Activated B cell treated with CpG ODN at 0.5 μM for 24 hours (primary cell): ENCODE results near the gene FBXO39. TPM values are rescaled to one million over a fixed set of nuclear protein-coding genes. Genes with fewer than 3 reads are reported as not detected.
"Not testable (repeated sequence)": the region's sequence is repeated elsewhere in the genome, so short reads cannot be mapped to it uniquely, and the experiment has no call there.

Experiments used
- ATAC-seq: fragments of 200-7000 bp; cut with Tn5 transposase; one replicate; pipeline ENCODE4 v1.10.0; 2021; ENCODE audit warnings: low read depth, mild to moderate bottlenecking, moderate library complexity
- CTCF ChIA-PET: fragments of 350-600 bp; sonication (Branson Sonifier 250); formaldehyde crosslinking; loops from one replicate; lab custom pipeline; 2021; ENCODE audit warnings: antibody characterized with exemption; lab: Charles Lee
- POLR2A ChIA-PET: fragments of 350-600 bp; sonication (Branson Sonifier 250); formaldehyde crosslinking; loops from one replicate; lab custom pipeline; 2021; ENCODE audit warnings: antibody characterized with exemption; lab: Charles Lee
- DNase-seq: peaks from one replicate; pipeline ENCODE4 v3.0.0; 2022
- H3K27ac Mint-ChIP-seq: one replicate; pipeline ENCODE4 v1.8.0; 2020; ENCODE audit warnings: mixed read lengths
- H3K27me3 Mint-ChIP-seq: one replicate; pipeline ENCODE4 v1.8.0; 2021; ENCODE audit warnings: mixed read lengths
- H3K36me3 Mint-ChIP-seq: one replicate; pipeline ENCODE4 v1.8.0; 2021; ENCODE audit warnings: low read depth, mixed read lengths
- H3K4me1 Mint-ChIP-seq: one replicate; pipeline ENCODE4 v1.8.0; 2021; ENCODE audit warnings: mixed read lengths
- H3K4me3 Mint-ChIP-seq: one replicate; pipeline ENCODE4 v1.8.0; 2020; ENCODE audit warnings: mild to moderate bottlenecking, mixed read lengths
- H3K9me3 Mint-ChIP-seq: one replicate; pipeline ENCODE4 v1.8.0; 2020; ENCODE audit warnings: mixed read lengths
- CTCF ChIP-seq: fragments of 200-600 bp; IDR thresholded peaks from one replicate; pipeline ENCODE4 v1.8.0; 2022; ENCODE audit warnings: antibody characterized with exemption, mild to moderate bottlenecking
- intact Hi-C: fragments of 100-400 bp; cut with micrococcal nuclease; formaldehyde crosslinking; loops from one replicate; pipeline ENCODE4 v1.15.1; 2024
- total RNA-seq: library from RNA; stranded (reverse); gene quantifications from 2 replicates; pipeline ENCODE4 v1.2.3, GENCODE V29; 2022

Gene FBXO39
- total RNA-seq, 1 donor from 2014 or later = 0.22 TPM

DNA sequence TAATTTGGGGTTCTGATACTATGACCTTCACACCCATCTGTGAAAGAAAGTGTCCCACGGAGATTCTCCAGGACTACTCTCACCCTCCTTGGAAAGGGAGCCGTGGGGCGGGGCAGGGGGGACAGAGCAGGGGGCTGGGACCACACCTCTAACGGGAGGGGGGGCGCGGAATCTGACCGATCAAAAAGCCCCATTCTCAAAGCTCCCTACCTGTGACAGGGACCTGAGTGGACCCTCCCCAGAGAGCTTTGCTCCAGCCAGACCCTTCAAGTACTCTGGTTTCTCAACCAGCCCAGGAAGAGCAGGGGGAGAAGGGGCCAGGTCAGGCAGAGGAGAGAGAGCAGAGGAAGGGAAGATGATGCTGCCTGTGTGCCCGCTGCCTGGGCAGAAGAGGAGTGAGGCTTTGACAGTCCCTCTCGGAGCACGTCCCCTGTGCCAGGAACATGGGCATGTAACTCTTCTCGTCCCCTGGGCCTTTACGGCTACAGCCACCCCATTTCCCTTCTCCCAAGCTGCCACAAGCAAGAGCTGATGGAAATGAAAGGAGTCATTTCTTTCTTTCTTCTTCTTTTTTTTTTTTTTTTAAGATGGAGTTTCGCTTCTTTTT, 19.5 kb upstream of the FBXO39 start:
- no peak for TF ChIP-seq CTCF

DNA sequence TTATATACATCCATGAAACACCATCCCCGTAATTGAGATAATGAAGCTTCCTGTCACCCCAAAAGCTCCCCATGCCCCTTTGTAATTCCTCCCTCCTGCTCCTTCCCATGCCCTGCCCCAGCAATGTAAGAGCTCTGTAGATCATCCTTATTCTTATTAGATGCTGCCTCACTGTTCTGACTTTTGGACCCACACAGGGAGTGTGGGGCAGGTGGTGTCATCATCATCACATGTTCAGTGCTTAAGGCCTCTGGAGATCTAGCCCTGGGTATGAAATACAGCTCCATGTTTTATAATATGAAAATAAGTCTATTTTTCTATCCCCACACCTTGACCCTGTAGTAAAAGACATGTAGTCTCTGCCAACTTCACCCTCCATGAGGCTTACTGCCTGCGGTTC, 18.3 kb upstream of the FBXO39 start:
- TF ChIP-seq CTCF = no peak
- DNase-seq (no peak), ATAC-seq (no peak)
- intact Hi-C loops = no loop called here
- CTCF ChIA-PET = no interaction called here
- POLR2A ChIA-PET = interaction anchor here (0.8 kb wide), 1 partner anchor 1873 kb away, joined by 7 read pairs; no protein-coding TSS in a partner anchor
- Mint-ChIP-seq H3K9me3 (no peaks in the 10 kb centered on the region), H3K4me3 (no peak overlapping the region), H3K27me3 (no peaks in the 10 kb centered on the region), H3K4me1 (peaks cover 38% of the 10 kb centered on the region), H3K27ac (no peak overlapping the region), H3K36me3 (peaks cover 52% of the 10 kb centered on the region)

More for the DNA sequence above, 19.5 kb upstream of the FBXO39 start:
- ATAC-seq = no peak
- Mint-ChIP-seq H3K4me1 (peaks cover 38% of the 10 kb centered on the region), H3K27me3 (no peaks in the 10 kb centered on the region), H3K4me3 (peak overlapping the region; percentile 93), H3K36me3 (peaks cover 40% of the 10 kb centered on the region), H3K27ac (peak overlapping the region; percentile 88), H3K9me3 (no peaks in the 10 kb centered on the region)
- CTCF ChIA-PET = no interaction called here
- POLR2A ChIA-PET = interaction anchor here (0.5 to 0.6 kb wide), 2 partner anchors 727 to 1417 kb away, joined by 3 to 4 read pairs; partner anchors contain the start of gene POLR2A
- DNase-seq = no peak
- intact Hi-C loops = no loop called here

DNA sequence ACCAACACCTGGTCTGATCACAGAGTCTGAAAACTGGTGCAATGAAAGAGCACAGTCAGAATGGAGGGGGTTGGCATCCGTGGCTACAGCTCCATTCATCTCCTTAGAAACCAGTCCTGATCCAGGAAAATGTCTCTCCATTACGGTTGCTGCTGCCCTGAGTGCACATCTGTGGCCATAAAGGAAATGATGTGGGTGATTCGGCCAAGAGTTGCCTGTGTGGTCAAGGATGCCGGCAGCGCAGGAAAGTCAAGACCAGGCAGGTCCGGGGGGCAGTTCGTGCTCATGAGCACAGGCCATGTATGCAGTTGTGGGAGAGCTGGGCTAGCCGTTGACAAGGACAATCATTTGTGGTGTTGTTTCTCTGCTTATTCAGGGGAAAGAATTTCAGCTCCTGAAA, 14.2 kb upstream of the FBXO39 start:
- ChIA-PET CTCF (no interaction called here), POLR2A (no interaction called here)
- DNase-seq (no peak), ATAC-seq (no peak)
- peaks cover 15% of the 10 kb centered on the region for H3K4me1 Mint-ChIP-seq
- TF ChIP-seq CTCF = no peak
- no peak overlapping the region for H3K27ac Mint-ChIP-seq
- H3K36me3 Mint-ChIP-seq = peaks cover 87% of the 10 kb centered on the region
- no peak overlapping the region for H3K4me3 Mint-ChIP-seq
- intact Hi-C loops = no loop called here
- H3K27me3 Mint-ChIP-seq = no peaks in the 10 kb centered on the region
- peaks cover 13% of the 10 kb centered on the region for H3K9me3 Mint-ChIP-seq

GRCh38 chr17:6768447-6768846, 7.6 kb upstream of the FBXO39 start:
- no peak for TF ChIP-seq CTCF
- no peaks in the 10 kb centered on the region for H3K4me1 Mint-ChIP-seq
- intact Hi-C loops = no loop called here
- H3K27me3 Mint-ChIP-seq = no peaks in the 10 kb centered on the region
- no peak for ATAC-seq
- no peak for DNase-seq
- POLR2A ChIA-PET = no interaction called here
- peaks cover 45% of the 10 kb centered on the region for H3K9me3 Mint-ChIP-seq
- H3K4me3 Mint-ChIP-seq = no peak overlapping the region
- CTCF ChIA-PET = no interaction called here
- peaks cover 97% of the 10 kb centered on the region for H3K36me3 Mint-ChIP-seq
- no peak overlapping the region for H3K27ac Mint-ChIP-seq

- no peak overlapping the region for H3K27ac Mint-ChIP-seq
- DNase-seq = no peak
- intact Hi-C loops = no loop called here
- TF ChIP-seq CTCF = no peak
- H3K4me3 Mint-ChIP-seq = no peak overlapping the region
- H3K4me1 Mint-ChIP-seq = no peaks in the 10 kb centered on the region
- ChIA-PET POLR2A (no interaction called here), CTCF (no interaction called here)
- peaks cover 81% of the 10 kb centered on the region for H3K36me3 Mint-ChIP-seq
- peaks cover 12% of the 10 kb centered on the region for H3K27me3 Mint-ChIP-seq
- ATAC-seq = no peak
- H3K9me3 Mint-ChIP-seq = peaks cover 51% of the 10 kb centered on the region
Observed at GRCh38 chr17:6772016-6772415, 4.0 kb upstream of the FBXO39 start.

DNA sequence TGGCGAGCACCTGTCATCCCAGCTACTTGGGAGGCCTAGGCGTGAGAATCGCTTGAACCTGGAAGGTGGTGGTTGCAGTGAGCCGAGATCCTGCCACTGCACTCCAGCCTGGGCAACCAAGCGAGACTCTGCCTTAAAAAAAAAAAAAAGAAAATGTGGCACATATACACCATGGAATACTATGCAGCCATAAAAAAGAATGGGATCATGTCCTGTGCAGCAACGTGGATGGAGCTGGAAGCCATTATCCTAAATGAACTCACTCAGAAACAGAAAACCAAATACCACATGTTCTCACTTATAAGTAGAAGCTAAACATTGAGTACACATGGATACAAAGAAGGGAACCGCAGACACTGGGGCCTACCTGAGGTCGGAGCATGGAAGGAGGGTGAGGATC, 1.1 kb upstream of the FBXO39 start:
- H3K27ac Mint-ChIP-seq, H3K4me1 Mint-ChIP-seq, intact Hi-C loops, ATAC-seq, CTCF ChIA-PET, DNase-seq, POLR2A ChIA-PET, H3K4me3 Mint-ChIP-seq: not testable (repeated sequence)
- peaks cover 32% of the 10 kb centered on the region for H3K9me3 Mint-ChIP-seq
- peaks cover 27% of the 10 kb centered on the region for H3K27me3 Mint-ChIP-seq
- H3K36me3 Mint-ChIP-seq = peaks cover 53% of the 10 kb centered on the region
